Adipocyte (in vitro differentiated cells): Measurements from ENCODE around the gene DFFB.

Experiments
- DNase-seq: peaks from one replicate; pipeline ENCODE4 v3.0.0-alpha.2; 2015; ENCODE audit warnings: low read depth
- H3K27me3 ChIP-seq: replicated peaks from 2 replicates; pipeline ENCODE4 v1.7.0; 2013; ENCODE audit warnings: mild to moderate bottlenecking, low read length, moderate library complexity; ENCODE audit not compliant: control insufficient read depth, insufficient read depth
- H3K36me3 ChIP-seq: 2 replicates; pipeline ENCODE4 v1.7.0; 2013; ENCODE audit warnings: low read length, mild to moderate bottlenecking, moderate library complexity; ENCODE audit not compliant: control insufficient read depth, insufficient read depth, severe bottlenecking
- H3K4me1 ChIP-seq: 2 replicates; pipeline ENCODE4 v1.7.0; 2013; ENCODE audit warnings: mild to moderate bottlenecking, low read length, moderate library complexity; ENCODE audit not compliant: control insufficient read depth, insufficient read depth
- H3K4me3 ChIP-seq: 2 replicates; pipeline ENCODE4 v1.7.0; 2013; ENCODE audit warnings: mild to moderate bottlenecking, low read length, moderate library complexity
- H3K9ac ChIP-seq: 2 replicates; pipeline ENCODE4 v1.7.0; 2013; ENCODE audit warnings: mild to moderate bottlenecking, low read length, moderate library complexity
- H3K9me3 ChIP-seq: 2 replicates; pipeline ENCODE4 v1.7.0; 2013; ENCODE audit warnings: mild to moderate bottlenecking, low read length, moderate library complexity; ENCODE audit not compliant: control insufficient read depth

Gene DFFB

GRCh38 chr1:3834701-3835100 lies 22.6 kb upstream of the DFFB start:
- no peak overlapping the region for H3K9ac ChIP-seq
- peaks cover 4% of the 10 kb centered on the region for H3K4me1 ChIP-seq
- peaks cover 88% of the 10 kb centered on the region for H3K36me3 ChIP-seq
- H3K27me3 ChIP-seq = no peaks in the 10 kb centered on the region
- DNase-seq = no peak
- no peak overlapping the region for H3K4me3 ChIP-seq
- peaks cover 10% of the 10 kb centered on the region for H3K9me3 ChIP-seq

- Histone ChIP-seq H3K4me3 (no peak overlapping the region), H3K27me3 (no peaks in the 10 kb centered on the region), H3K36me3 (peaks cover 84% of the 10 kb centered on the region), H3K9me3 (peaks cover 10% of the 10 kb centered on the region), H3K9ac (no peak overlapping the region), H3K4me1 (peaks cover 4% of the 10 kb centered on the region)
- no peak for DNase-seq
Observed at GRCh38 chr1:3836421-3836820, 20.9 kb upstream of the DFFB start.

GRCh38 chr1:3837200-3837599 lies 20.1 kb upstream of the DFFB start:
- Histone ChIP-seq H3K9me3 (peaks cover 10% of the 10 kb centered on the region), H3K36me3 (peaks cover 81% of the 10 kb centered on the region)

GRCh38 chr1:3837685-3838084 lies 19.6 kb upstream of the DFFB start:
- H3K4me3 ChIP-seq = no peak overlapping the region
- H3K36me3 ChIP-seq = peaks cover 84% of the 10 kb centered on the region
- no peaks in the 10 kb centered on the region for H3K27me3 ChIP-seq
- no peaks in the 10 kb centered on the region for H3K4me1 ChIP-seq
- no peak for DNase-seq
- H3K9me3 ChIP-seq = peaks cover 10% of the 10 kb centered on the region
- no peak overlapping the region for H3K9ac ChIP-seq

More at GRCh38 chr1:3837200-3837599, 20.1 kb upstream of the DFFB start:
- no peak overlapping the region for H3K4me3 ChIP-seq
- H3K27me3 ChIP-seq = no peaks in the 10 kb centered on the region
- no peak for DNase-seq
- H3K4me1 ChIP-seq = no peaks in the 10 kb centered on the region
- no peak overlapping the region for H3K9ac ChIP-seq

GRCh38 chr1:3838788-3839187 lies 18.5 kb upstream of the DFFB start:
- no peaks in the 10 kb centered on the region for H3K4me1 ChIP-seq
- no peak overlapping the region for H3K9ac ChIP-seq
- H3K27me3 ChIP-seq = no peaks in the 10 kb centered on the region
- H3K9me3 ChIP-seq = peaks cover 10% of the 10 kb centered on the region
- H3K4me3 ChIP-seq = no peak overlapping the region
- H3K36me3 ChIP-seq = peaks cover 80% of the 10 kb centered on the region
- no peak for DNase-seq

- no peaks in the 10 kb centered on the region for H3K4me1 ChIP-seq
- no peak for DNase-seq
- no peaks in the 10 kb centered on the region for H3K27me3 ChIP-seq
- no peak overlapping the region for H3K4me3 ChIP-seq
- H3K9ac ChIP-seq = no peak overlapping the region
- peaks cover 73% of the 10 kb centered on the region for H3K36me3 ChIP-seq
- peaks cover 10% of the 10 kb centered on the region for H3K9me3 ChIP-seq
Observed at GRCh38 chr1:3841491-3841890, 15.8 kb upstream of the DFFB start.

GRCh38 chr1:3842912-3843311 lies 14.4 kb upstream of the DFFB start:
- peaks cover 73% of the 10 kb centered on the region for H3K36me3 ChIP-seq
- no peak overlapping the region for H3K4me3 ChIP-seq

GRCh38 chr1:3846541-3846940 lies 10.7 kb upstream of the DFFB start:
- no peak for DNase-seq
- no peaks in the 10 kb centered on the region for H3K27me3 ChIP-seq
- no peaks in the 10 kb centered on the region for H3K9me3 ChIP-seq
- no peaks in the 10 kb centered on the region for H3K4me1 ChIP-seq
- no peak overlapping the region for H3K9ac ChIP-seq
- peaks cover 64% of the 10 kb centered on the region for H3K36me3 ChIP-seq
- no peak overlapping the region for H3K4me3 ChIP-seq

More at GRCh38 chr1:3842912-3843311, 14.4 kb upstream of the DFFB start:
- Histone ChIP-seq H3K9me3 (no peaks in the 10 kb centered on the region), H3K4me1 (no peaks in the 10 kb centered on the region), H3K27me3 (no peaks in the 10 kb centered on the region), H3K9ac (no peak overlapping the region)
- DNase-seq = no peak

GRCh38 chr1:3847081-3847480 lies 10.2 kb upstream of the DFFB start:
- H3K4me3 ChIP-seq = no peak overlapping the region
- H3K9ac ChIP-seq = no peak overlapping the region
- no peaks in the 10 kb centered on the region for H3K27me3 ChIP-seq
- H3K4me1 ChIP-seq = no peaks in the 10 kb centered on the region
- H3K9me3 ChIP-seq = no peaks in the 10 kb centered on the region
- no peak for DNase-seq
- peaks cover 64% of the 10 kb centered on the region for H3K36me3 ChIP-seq

GRCh38 chr1:3850857-3851256 lies 6.4 kb upstream of the DFFB start:
- Histone ChIP-seq H3K9me3 (no peaks in the 10 kb centered on the region), H3K36me3 (peaks cover 41% of the 10 kb centered on the region), H3K9ac (no peak overlapping the region), H3K4me3 (no peak overlapping the region), H3K27me3 (no peaks in the 10 kb centered on the region), H3K4me1 (peaks cover 7% of the 10 kb centered on the region)
- DNase-seq = no peak

GRCh38 chr1:3851292-3851691 lies 6.0 kb upstream of the DFFB start:
- H3K27me3 ChIP-seq = no peaks in the 10 kb centered on the region
- H3K9ac ChIP-seq = no peak overlapping the region
- H3K36me3 ChIP-seq = peaks cover 41% of the 10 kb centered on the region
- no peak overlapping the region for H3K4me3 ChIP-seq
- no peaks in the 10 kb centered on the region for H3K9me3 ChIP-seq
- peaks cover 9% of the 10 kb centered on the region for H3K4me1 ChIP-seq
- no peak for DNase-seq

GRCh38 chr1:3852091-3852490 lies 5.2 kb upstream of the DFFB start:
- H3K4me1 ChIP-seq = peaks cover 9% of the 10 kb centered on the region
- no peak for DNase-seq
- no peaks in the 10 kb centered on the region for H3K27me3 ChIP-seq
- H3K9me3 ChIP-seq = no peaks in the 10 kb centered on the region
- H3K36me3 ChIP-seq = peaks cover 34% of the 10 kb centered on the region
- no peak overlapping the region for H3K4me3 ChIP-seq
- H3K9ac ChIP-seq = no peak overlapping the region
